Measurements from ENCODE around the gene STPG4.

DNA sequence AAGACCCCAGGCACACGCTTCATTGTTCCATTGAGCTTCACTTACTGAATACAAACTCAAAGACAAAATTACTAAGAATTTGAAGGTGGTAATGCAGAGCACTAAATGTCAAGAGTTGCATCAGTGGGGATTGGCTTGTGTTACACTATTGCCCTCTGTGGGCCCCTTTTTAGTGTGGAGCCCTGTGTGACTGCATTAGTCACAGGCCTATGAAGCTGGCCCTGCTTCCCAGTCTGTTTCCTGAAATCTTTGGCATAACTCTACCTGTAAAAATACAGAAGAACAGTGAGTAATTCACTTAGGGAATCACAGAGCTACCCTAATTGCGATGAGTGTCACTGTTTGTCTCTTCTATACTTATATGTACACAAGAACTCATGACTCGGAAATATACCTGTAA, 40.0 kb upstream of the STPG4 start:
- TF ChIP-seq EZH2phosphoT487 (IDR thresholded peaks at IDR 0.05; ENCODE audit: insufficient read depth, low read depth), result no peak
- TF ChIP-seq EZH2 (IDR thresholded peaks at IDR 0.05; ENCODE audit: insufficient read depth, poor library complexity, severe bottlenecking), result no peak

Data from GM23248 (cell line).